GM12892 (cell line): Measurements from ENCODE around the gene KLHL3.

Experiments
- POLR2A ChIP-seq: IDR thresholded peaks from 2 replicates; pipeline ENCODE4 v1.6.1; 2011; ENCODE audit warnings: low read depth, low read length, control low read depth
- POLR2AphosphoS5 ChIP-seq: IDR thresholded peaks from 2 replicates; pipeline ENCODE4 v1.6.1; 2011; ENCODE audit warnings: low read depth, low read length, control low read depth
- TAF1 ChIP-seq: IDR thresholded peaks from 2 replicates; pipeline ENCODE4 v1.6.1; 2011; ENCODE audit warnings: low read depth, mild to moderate bottlenecking, control low read depth, low read length, borderline replicate concordance

- TF ChIP-seq POLR2A (no peak), POLR2AphosphoS5 (no peak), TAF1 (no peak)
Measured at GRCh38 chr5:137706841-137707240, 29.0 kb downstream of the KLHL3 start.
